Epithelial cell of prostate (primary cell): ENCODE measurements around the gene USP43.

Experiments used
- DNase-seq: peaks from one replicate; pipeline ENCODE4 v3.0.0-alpha.2; 2011; ENCODE audit warnings: low read depth, low spot score
- H3K27ac ChIP-seq: fragments of 450-650 bp; 2 replicates; pipeline ENCODE4 v1.5.1; 2017; ENCODE audit warnings: mild to moderate bottlenecking

Gene USP43

GRCh38 chr17:9702482-9702881 is 57.2 kb downstream of the USP43 start:
- DNase-seq = no peak
- no peak overlapping the region for H3K27ac ChIP-seq

DNA sequence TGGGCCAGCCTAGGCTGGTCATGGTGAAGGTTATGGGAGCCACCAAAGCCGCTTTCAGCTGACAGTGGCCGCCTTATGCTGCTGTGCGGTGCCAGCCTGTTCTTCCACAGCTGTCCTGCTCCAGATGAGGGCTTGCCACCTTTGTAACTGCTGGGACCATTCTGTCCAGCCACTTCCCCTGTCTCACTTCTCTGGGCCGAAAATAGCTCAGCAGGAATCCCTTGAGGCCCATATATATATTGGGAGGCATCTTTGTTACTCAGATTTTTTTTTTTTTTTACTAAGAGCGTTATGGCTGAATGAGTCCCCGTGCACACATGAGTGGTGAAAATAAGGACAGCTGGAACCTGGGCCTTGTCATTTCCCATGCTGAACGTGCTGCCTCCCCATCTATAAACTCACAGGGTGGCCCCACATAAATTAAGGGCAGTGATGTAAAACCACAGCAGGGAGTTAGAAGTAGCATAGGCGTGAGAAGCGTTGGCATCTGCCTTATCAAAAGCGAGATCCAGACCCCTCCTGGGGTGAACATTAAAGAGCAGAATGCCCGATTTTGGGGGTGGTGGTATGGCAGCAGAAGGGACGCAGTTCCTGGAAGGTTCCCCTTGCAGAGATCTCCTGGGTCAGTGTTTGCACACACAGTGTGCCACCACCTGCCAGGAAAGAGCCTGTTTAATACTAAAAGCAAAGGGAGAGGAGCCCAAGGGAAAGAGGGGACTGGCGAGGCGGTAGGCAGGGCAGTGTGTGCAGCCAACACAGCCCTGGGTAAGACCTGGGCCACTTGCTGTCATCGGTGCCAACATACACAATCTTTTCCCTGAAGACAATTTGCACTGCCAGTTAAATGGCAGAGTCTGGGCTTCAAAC is 57.8 kb downstream of the USP43 start:
- H3K27ac ChIP-seq = no peak overlapping the region
- DNase-seq = no peak

GRCh38 chr17:9703781-9704082 is 58.4 kb downstream of the USP43 start:
- no peak for DNase-seq

GRCh38 chr17:9705745-9706144 is 60.4 kb downstream of the USP43 start:
- no peak for DNase-seq
- H3K27ac ChIP-seq = no peak overlapping the region

More at GRCh38 chr17:9703781-9704082, 58.4 kb downstream of the USP43 start:
- no peak overlapping the region for H3K27ac ChIP-seq

GRCh38 chr17:9707948-9708347 is 62.6 kb downstream of the USP43 start:
- no peak overlapping the region for H3K27ac ChIP-seq
- no peak for DNase-seq

DNA sequence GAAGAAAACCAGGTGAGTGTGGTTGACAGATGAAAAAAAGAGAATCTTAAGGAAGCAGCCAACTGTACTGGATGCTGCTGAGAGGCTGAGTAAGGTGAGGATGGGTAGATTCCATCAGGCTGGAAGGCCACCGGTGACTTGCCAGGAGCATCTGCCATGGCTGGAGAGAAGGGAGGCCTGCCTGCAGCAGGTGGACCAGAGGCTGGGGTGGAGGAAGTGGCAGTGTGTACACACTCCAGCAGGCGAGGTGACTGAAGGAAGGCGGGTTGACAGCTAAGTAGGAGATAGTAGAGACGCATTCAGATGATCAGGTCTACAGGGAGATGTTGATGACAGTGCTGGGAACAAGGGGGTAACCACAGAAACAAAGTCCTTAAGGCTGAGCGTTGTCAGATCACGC is 69.5 kb downstream of the USP43 start:
- DNase-seq = no peak
- no peak overlapping the region for H3K27ac ChIP-seq

GRCh38 chr17:9715503-9716016 is 70.2 kb downstream of the USP43 start:
- no peak for DNase-seq

GRCh38 chr17:9725575-9725974 is 80.3 kb downstream of the USP43 start:
- no peak overlapping the region for H3K27ac ChIP-seq

More at GRCh38 chr17:9715503-9716016, 70.2 kb downstream of the USP43 start:
- no peak overlapping the region for H3K27ac ChIP-seq

DNA sequence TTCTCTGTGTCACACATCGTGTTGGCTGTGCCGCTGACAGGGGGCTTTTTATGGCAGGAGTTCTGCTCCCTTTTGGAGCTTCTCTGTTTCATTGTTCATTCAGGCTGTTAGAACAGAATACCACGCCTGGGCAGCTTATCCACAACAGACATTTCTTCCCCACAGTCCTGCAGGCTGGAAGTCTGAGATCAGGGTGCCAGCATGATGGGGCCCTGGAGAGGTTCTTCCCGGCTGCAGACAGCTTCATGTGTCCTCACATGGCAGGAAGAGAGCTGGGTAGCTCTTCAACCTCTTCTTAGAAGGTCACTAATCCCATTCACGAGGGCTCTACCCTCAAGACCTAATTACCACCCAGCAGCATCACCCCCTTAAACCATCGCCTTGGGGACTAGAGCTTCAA is 81.0 kb downstream of the USP43 start:
- no peak overlapping the region for H3K27ac ChIP-seq
- DNase-seq = no peak

More at GRCh38 chr17:9725575-9725974, 80.3 kb downstream of the USP43 start:
- no peak for DNase-seq

DNA sequence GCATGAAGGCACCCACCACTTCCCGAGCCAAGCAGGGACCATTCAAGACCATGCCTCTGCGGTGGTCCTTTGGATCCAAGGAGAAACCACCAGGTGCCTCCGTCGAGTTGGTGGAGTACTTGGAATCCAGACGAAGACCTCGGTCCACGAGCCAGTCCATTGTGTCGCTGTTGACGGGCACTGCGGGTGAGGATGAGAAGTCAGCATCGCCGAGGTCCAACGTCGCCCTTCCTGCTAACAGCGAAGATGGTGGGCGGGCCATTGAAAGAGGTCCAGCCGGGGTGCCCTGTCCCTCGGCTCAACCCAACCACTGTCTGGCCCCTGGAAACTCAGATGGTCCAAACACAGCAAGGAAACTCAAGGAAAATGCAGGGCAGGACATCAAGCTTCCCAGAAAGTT is 82.7 kb downstream of the USP43 start:
- H3K27ac ChIP-seq = no peak overlapping the region
- DNase-seq = no peak

- no peak overlapping the region for H3K27ac ChIP-seq
- no peak for DNase-seq
These were observed 83.2 kb downstream of the USP43 start for GRCh38 chr17:9728564-9728963.

DNA sequence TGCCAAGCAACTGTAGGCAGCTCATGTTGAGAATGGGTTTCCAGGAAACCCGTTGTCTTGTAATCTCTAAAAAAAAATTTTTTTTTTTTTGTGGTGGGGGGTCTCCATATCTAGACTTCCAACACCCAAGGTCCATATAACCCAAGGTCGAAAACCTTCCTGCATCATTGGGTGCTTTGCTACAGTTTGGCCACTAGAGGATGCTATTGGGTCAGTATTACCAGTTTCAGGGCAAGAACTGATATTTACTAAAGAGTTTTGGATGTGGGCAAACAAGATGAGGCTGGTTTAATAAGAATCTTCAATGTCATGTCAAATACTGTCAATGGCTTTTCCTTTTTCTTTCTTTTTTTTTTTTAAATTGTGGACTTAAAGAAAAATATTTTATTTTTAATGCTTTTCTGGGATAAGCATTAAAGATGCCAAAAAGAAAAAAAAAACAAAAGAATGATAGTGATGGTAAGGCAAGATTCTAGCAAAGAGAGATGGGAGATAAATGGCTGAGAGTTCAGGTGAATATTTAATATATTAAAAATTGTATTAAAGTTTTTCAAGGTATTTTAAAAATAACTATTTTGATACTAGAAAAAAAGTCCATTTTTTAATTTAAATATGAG is 83.8 kb downstream of the USP43 start:
- peak overlapping the region; percentile 63 for H3K27ac ChIP-seq
- DNase-seq = peak; percentile 6

DNA sequence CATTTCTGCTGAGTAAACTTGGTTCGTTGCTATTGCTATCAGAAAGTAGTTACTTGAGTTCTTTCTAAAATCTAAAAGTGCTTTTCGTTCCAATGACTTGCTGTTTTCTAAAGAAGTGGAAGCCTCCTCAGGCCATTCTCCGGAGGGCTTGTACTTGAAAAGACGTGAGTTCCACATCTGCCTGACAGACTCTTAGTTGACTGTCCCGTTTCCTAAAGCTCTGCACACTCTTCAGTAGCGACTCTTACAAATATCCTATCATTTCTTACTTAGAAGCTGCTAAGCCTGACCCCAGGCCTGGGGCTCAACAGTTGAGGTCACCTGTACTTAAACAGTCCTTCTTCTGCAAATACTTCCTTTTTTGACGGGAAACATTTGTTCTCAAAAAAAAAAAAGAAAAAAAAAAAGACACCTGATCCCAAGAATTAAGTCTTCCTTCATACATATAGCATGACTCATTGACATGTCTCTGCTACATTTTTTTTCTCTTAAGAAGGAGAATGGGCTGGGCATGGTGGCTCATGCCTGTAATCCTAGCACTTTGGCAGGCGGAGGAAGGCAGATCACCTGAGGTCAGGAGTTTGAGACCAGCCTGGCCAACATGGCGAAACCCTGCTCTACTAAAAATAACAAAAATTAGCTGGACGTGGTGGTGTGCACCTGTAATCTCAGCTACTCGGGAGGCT is 84.6 kb downstream of the USP43 start:
- peak; percentile 49 for DNase-seq
- H3K27ac ChIP-seq = peak overlapping the region; percentile 63

GRCh38 chr17:9750524-9750923 is 105.2 kb downstream of the USP43 start:
- DNase-seq = no peak
- no peak overlapping the region for H3K27ac ChIP-seq

DNA sequence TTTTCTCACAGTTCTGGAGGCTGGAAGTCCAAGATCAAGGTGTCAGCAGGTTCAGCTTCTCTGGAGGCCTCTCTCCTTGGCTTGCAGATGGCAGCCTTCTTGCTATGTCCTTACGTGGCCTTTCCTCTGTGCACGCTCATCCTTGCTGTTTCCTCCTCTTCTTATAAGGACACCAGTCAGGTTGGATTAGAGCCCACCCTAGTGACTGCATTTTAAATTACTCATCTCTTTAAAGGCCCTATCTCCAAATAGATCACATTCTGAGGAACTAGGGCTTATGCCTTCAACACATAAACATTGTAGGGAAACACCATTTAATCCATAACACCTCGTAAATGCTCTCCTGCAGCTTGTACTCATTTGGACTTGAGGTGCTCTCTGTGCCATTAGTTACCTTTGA is 109.8 kb downstream of the USP43 start:
- DNase-seq = no peak
- no peak overlapping the region for H3K27ac ChIP-seq

DNA sequence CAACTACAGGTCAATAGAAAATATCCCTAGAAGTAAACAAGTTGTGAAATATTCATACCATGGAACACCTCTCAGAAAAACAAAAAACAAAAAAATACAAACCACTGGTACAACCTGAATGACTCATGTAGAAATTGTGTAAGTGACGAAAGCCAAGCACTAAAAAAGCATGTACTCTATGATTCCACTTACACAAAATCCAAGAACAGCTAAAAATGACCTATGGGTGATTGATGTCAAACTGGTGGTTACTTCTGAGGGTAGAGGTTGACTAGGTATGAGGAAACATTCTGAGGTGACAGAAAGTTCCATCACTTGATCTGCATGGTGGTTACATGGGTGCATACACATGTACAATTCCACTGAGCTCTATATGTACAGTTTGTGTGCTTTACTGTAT is 114.9 kb downstream of the USP43 start:
- no peak for DNase-seq
- no peak overlapping the region for H3K27ac ChIP-seq

DNA sequence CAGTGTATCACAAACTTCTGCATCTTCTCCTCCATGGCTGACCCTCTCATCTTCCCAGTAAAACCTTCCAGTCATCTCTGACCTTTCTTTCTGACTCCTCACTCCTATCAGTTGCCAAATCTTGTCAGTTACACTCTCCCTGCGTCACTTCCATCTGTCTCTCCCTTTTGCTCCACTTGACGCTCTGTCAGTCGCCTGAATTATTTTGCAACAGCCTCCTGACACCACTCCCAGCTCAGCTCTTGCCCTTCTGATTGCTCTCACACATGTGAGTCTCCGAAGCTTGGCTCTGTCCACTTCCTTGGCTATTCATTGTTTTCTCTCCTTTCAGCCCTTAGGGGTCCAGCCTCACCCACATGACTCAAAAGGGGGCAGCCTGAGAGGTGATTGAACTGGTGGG is 118.3 kb downstream of the USP43 start:
- H3K27ac ChIP-seq = no peak overlapping the region
- DNase-seq = no peak

GRCh38 chr17:9765322-9765721 is 120.0 kb downstream of the USP43 start:
- H3K27ac ChIP-seq = no peak overlapping the region
- DNase-seq = no peak

- DNase-seq = no peak
- H3K27ac ChIP-seq = no peak overlapping the region
These were observed 121.7 kb downstream of the USP43 start for GRCh38 chr17:9766970-9767369.

GRCh38 chr17:9767432-9767991 is 122.2 kb downstream of the USP43 start:
- H3K27ac ChIP-seq = no peak overlapping the region

More at GRCh38 chr17:9767432-9767991, 122.2 kb downstream of the USP43 start:
- DNase-seq = no peak
